GM21423 (cell line): ENCODE data around the gene PHF2.

Source experiments
- ATAC-seq: cut with Tn5 transposase; IDR thresholded peaks from one replicate; pipeline ENCODE4 v1.9.1; 2021; ENCODE audit warnings: mild to moderate bottlenecking, moderate library complexity; ENCODE audit not compliant: unreplicated experiment

The PHF2 gene

DNA sequence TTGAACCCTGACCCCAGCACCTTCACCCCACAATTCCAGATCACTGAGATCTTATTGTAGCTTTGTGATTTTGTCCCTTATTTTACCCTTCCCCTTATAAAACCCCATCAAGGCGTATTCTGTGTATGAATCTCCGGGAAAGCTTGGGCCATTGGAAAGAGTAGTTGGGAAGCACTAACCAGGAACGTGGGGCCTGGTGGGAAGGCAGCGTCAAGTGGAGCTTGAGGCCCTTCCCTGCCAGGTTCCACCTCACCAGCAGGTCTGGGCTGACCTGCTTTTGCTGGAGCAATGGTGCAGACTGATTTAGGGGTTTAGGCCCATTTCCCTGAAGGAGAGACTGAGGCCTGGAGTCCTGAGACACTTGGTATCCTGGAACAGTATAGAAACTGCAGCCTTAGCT, 9.3 kb downstream of the PHF2 start:
- no peak for ATAC-seq

- ATAC-seq: no peak
Measured at GRCh38 chr9:93586290-93587057, 10.1 kb downstream of the PHF2 start.

DNA sequence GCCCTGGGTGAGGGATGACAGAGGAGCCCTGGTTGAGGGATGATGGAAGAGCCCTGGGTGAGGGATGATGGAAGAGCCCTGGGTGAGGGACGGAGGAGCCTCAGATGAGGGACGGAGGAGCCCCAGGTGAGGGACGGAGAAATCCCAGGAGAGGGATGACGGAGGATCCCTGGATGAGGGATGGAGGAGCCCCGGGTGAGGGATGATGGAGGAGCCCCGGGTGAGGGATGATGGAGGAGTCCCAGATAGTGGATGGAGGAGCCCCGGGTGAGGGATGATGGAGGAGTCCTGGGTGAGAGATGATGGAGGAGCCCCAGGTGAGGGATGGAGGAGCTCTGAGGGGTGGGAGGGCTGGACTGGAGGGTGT, 10.9 kb downstream of the PHF2 start:
- ATAC-seq: no peak

DNA sequence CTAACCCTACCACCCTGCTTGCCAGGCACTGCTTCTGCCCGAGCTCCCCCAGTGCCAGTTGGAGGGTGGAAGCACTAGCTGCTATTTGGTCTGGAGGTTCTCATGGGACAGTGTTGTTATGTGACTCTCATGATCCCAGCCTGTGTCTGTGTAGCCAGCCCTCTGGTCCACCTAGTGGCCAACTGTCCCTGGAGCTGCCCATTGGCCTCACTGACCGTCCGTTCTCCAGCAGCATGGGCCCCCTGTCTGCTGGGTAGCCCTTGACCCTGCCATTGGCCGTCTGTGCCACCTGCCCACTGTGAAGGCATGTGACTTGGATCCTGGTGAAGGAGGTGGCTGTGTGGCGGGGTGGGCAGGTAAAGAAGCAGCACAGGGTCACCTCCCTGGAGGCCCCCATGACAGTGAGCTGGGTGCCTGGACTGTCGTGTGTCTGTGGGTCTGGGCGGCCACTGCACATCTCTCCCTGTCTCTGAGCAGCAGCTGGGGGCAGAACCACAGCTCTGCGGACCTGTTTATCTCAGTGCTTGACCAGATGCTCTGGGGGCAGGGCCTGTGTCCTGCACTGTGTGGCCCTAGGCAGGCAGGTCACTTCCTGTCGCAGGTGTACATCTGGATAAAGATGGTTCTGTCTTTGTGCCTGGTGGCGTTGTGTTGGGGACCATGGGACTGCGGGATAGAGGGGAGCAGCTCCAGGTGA, 11.4 kb downstream of the PHF2 start:
- ATAC-seq: no peak

- no peak for ATAC-seq
Measured at GRCh38 chr9:93588641-93589609, 12.5 kb downstream of the PHF2 start.

DNA sequence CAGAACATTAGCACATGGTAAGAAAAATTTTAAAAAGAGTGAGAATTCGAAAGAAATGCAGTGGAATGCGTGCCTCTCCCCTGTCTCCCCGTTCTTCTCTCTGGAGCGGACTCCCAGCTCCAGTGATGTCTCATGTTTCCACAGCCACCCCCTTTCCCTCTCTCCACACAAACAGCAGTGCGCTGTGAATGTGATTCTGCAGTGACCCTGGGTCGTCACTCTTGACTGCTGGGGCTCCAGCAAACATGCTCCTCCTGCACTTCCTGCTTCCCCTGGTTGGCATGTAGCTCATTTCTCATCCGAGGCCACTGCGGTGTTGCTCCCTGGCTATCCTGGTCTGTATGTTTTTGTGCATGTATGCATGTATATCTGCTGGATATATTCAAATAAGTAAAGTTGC, 13.3 kb downstream of the PHF2 start:
- ATAC-seq: no peak

DNA sequence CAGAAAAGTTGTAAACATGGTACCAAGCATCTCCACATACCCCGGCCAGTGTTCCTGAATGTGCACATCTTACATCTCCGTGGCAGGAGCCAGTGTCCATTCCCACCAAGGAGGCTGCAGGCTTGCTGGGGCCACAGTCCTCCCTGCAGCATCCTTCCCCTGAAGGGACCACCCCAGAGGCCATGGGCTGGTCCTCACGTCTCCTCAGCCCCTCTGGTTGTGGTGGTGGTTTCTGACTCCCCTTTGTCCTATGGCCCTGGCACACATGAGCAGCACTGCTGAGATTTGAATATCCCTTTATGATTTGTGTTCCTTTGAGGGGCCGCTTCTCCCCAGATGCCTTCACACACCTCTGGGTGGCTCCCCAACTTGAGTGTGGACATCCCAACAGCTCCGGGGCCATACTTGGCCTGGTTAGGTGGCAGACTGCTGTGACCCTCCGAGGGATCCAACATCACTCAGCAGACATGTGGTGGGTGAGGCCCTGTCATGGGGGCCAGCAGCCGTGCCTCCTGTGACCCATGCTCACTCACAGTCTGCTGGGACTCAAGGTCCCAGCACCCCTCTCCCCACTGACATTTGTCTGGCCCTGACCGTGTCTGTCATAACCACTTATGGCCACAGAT, 14.3 kb downstream of the PHF2 start:
- ATAC-seq: no peak

DNA sequence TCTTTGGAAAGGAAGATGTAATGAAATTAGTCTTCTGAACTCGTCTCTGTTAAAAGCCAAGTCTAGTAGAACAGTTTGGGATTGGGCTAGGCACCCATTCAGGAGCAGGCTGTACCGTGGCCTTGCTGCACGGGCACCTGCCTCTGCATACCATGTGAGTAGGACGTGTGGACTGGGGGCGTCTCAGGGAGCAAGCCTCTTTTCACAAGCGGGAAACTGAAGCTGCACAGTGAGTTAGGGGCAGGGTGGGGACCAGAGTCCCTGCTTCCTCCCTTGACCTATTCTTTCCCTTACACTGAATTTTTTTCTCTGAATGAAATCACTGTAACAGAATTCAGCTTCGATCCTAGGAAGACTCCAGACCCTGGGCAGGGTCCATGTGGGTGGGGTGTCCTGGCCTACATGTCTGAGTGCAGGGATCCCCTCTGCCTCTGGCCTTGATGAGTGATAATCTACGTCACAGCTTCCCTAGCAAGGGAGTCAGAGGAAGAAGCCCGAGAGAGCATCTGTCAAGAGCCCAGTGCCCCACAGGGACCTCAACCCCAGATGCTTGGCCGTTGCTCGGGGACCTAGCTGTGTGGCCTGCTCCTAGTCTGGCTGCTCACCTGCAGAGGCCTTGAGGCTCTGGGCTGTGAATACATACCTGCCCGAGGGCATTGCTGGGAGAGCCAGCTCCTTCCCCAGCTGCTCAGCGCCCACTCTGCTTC, 15.1 kb downstream of the PHF2 start:
- no peak for ATAC-seq

GRCh38 chr9:93592008-93592642, 15.7 kb downstream of the PHF2 start:
- ATAC-seq: no peak

- ATAC-seq: no peak
Measured at GRCh38 chr9:93592643-93593021, 16.2 kb downstream of the PHF2 start.

DNA sequence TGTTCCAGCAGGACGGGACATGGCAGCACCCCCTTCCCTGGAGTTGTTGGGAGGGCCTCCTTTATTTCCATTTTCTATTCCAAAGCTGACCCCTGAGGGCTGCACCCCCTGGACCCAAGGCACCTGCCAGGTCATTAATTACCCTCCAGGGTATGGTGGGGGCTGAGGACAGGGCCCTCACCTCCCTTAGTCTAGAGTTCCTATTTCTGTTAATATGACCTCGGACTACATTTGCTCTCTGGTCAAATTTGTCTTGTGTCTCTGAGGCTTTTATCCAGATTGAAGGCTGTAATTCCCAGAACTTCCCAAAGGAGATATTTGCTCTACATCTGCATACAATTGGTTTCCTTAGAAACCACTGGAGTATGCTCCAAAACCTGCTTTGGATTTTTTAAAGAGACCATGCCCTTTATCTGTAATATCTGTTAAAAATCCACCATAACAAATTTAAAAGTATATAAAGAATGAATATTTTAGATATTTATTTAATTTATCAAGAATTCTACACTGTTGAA, 16.8 kb downstream of the PHF2 start:
- no peak for ATAC-seq

DNA sequence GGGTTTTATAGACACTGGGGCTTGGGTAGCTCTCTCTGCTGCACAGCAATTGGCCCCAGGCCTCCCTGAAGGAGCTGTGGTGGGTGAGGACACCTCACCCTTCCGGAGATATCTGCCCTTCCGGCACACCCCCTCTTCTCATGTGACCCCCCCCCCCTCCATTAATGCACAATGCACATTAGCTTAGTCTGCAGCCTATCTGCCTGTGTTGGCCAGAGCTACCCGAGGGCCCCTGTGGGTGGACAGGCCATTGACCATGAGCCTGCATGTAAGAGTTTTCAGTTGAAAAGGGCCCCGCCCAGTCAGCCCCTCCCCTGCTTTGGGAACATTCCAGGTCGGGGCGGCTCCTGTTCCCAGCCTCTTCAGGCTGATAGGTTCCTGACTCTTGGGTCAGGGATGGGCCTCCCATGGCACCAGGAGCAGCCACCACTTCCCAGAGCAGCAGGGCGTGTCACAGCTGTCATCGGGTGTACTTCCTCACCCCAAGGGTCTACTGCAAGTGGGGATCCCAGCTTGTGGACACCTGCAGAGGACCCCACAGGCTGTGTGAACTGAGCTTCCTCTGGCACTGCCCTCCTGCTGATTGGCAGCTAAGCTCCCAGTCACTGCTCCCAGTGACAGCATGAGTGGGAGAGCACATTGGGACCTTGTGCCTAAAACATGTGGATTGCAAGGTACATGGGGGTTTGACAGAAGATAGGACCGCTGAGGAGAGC, 17.8 kb downstream of the PHF2 start:
- no peak for ATAC-seq

DNA sequence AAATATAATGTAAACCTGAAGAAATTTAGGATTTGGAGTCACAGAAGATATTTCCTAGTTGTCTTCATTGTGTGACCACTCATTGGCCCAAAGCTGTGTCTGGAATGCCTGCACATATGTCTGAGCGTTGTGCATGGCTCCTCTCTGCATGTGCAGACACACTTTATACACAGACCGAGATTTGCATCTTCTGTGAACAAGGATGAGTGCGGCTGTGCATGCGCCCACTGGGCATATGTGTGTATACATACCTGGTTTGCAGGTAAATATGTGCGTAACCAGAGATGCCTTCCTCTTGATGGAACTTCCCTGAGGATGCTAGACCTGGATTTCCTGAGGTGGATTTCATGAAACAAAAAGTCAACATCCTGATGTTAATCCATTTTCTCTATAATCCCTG, 19.1 kb downstream of the PHF2 start:
- ATAC-seq: no peak

GRCh38 chr9:93595861-93596365, 19.5 kb downstream of the PHF2 start:
- ATAC-seq: no peak

DNA sequence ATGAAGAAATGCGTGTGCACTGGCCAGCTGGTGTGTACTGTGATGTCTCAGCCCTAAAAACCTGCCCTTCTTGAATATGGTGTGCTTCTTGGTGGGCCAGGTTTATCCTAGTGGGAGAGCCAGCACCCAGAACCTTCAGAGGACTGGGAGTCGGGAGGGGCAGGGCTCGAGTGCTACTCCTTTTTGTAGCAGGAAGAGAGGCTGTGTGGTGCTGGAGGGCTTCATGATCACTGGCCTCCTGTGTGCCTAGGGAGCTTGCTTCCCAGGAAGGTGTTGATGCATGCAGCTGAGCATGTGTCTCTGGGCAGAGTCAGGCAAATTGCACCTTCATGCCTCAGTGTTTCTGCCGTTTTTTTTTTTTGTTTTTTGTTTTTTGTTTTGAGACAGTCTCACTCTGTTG, 20.0 kb downstream of the PHF2 start:
- no peak for ATAC-seq

DNA sequence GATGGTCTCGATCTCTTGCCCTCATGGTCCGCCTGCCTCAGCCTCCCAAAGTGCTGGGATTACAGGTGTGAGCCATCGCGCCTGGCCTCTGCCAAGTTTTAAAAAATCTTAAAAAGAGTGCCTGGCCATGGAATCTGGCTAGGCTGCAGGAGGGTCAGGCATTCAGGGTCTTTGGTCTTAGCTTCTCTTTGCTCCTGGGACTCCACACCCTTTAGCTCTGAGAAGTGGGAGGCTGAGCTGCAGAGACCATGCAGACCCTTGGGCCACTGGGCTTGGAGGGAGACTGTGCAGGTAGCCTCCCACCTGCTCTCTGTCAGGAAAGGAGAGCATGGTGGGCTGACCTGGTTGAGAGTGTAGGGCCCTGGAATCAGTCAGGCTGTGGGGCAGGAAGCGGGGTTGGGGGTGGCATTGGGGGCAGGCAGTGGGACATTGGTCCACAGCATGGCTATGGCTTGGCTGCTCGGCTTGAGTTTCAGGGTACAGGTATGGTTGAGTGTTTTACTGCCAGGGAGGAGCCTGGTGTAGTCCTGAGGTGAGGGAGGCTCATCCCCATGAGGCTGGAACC, 20.8 kb downstream of the PHF2 start:
- no peak for ATAC-seq

GRCh38 chr9:93597871-93598646, 21.7 kb downstream of the PHF2 start:
- no peak for ATAC-seq
